Small intestine (tissue), 7 donors: Measurements from ENCODE around the gene NCLN. TPM values are rescaled to one million over a fixed set of nuclear protein-coding genes. Genes with fewer than 3 reads are reported as not detected.
"Not testable (repeated sequence)": the region's sequence is repeated elsewhere in the genome, so short reads cannot be mapped to it uniquely, and the experiment has no call there.

Source experiments
- DNase-seq, 2 donors: peaks; one replicate each; pipeline versions ENCODE4 v3.0.0 to v3.0.0-alpha.2; 2013
- FAIRE-seq: peaks from 2 replicates; lab custom pipeline; 2012; peaks lifted over from hg19 to GRCh38; lab: Jason Lieb, UNC
- H3K27ac ChIP-seq, 3 donors: one replicate each; pipeline ENCODE4 v1.5.1; 2013; ENCODE audit warnings: low read length in 2 of 3, mild to moderate bottlenecking in 2 of 3, control low read depth in 1 of 3, inconsistent platforms in 1 of 3, low read depth in 1 of 3, moderate library complexity in 1 of 3
- H3K27me3 ChIP-seq, 3 donors: one replicate each; pipeline ENCODE4 v1.6.1; 2013; ENCODE audit warnings: low read length in 3 of 3, inconsistent platforms in 1 of 3; ENCODE audit not compliant: control insufficient read depth in 3 of 3, insufficient read depth in 3 of 3
- H3K36me3 ChIP-seq, 3 donors: one replicate each; pipeline ENCODE4 v1.6.1; 2013; ENCODE audit warnings: low read length in 3 of 3, inconsistent platforms in 1 of 3, low read depth in 1 of 3, mild to moderate bottlenecking in 1 of 3, moderate library complexity in 1 of 3; ENCODE audit not compliant: control insufficient read depth in 3 of 3, insufficient read depth in 2 of 3
- H3K4me1 ChIP-seq, 3 donors: one replicate each; pipeline ENCODE4 v1.6.1; 2013; ENCODE audit warnings: low read length in 2 of 3, inconsistent platforms in 1 of 3, low read depth in 1 of 3, mild to moderate bottlenecking in 1 of 3, moderate library complexity in 1 of 3; ENCODE audit not compliant: control insufficient read depth in 3 of 3, insufficient read depth in 2 of 3
- H3K4me3 ChIP-seq, 3 donors: one replicate each; pipeline ENCODE4 v1.5.1; 2013; ENCODE audit warnings: low read length in 3 of 3, control low read depth in 1 of 3, inconsistent platforms in 1 of 3, low read depth in 1 of 3, mild to moderate bottlenecking in 1 of 3, moderate library complexity in 1 of 3
- H3K9me3 ChIP-seq, 2 donors: one replicate each; pipeline ENCODE4 v1.6.1; 2013; ENCODE audit warnings: low read depth in 1 of 2, low read length in 1 of 2; ENCODE audit not compliant: control insufficient read depth in 2 of 2, insufficient read depth in 1 of 2
- WGBS, 3 donors: extraction: QIAGEN DNeasy Blood & Tissue Kit; methylation state at CpG; one replicate each; pipeline ENCODE4 v1.1.7; 2013; 5-methylcytosine and 5-hydroxymethylcytosine counted together
- polyA plus RNA-seq, 4 donors: library from polyadenylated mRNA; stranded (reverse) in 3 of 4; unstranded in 1 of 4; fragments of 200-250 nt in 3 of 4; fragments of 120-200 nt in 1 of 4; gene quantifications; one replicate each; pipeline versions ENCODE4 v1.2.1 to v1.2.3, GENCODE V29; 2013
- donor health status: healthy with polysubstance abuse.
- donor health status: control.
- donor health status: control.
- donor health status: Bipolar disorder and iron deficiency.
- donor health status: healthy.

The NCLN gene
- polyA plus RNA-seq, 4 donors: 37.9 to 217 (median 112) TPM

DNA sequence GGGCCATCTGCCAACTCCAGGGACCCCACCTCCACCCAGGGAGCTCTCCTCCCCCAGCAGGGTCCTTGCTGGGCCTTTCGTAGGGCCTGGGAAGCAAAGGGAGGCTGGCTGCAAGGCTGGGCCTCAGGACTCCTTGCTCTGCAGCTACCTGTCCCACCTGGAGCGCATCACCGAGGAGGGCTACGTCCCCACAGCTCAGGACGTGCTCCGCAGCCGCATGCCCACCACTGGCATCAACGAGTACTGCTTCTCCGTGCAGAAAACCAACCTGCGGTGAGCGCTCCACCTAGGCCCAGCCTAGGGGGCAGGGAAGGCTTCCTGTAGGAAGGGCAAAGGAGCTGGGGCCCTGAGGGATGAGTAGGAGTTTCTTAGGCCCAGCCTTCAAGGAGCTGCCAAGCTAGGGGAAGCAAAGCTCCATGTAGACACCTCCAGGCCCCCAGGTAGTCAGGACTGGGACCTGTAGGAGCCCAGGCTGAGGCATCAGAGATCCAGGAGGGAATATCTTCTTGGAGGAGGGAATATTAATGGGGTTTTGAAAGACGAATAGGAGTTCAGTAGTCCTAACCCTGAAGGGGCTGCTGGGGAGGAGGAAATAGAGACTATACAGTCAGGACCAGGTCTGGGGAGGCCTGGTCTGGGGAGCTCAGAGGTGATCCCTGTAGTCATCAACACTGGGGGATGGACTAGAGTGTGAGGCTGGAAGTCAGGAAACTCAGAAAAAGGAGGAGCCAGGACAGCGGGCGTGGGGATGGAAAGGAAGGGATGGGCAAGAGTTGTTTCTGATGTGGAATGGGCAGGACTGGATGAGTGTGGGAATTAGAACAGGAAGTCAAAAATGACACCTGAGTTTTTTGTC, 33.9 kb upstream of the NCLN start:
- Histone ChIP-seq H3K4me3 (no peak overlapping the region), H3K27me3 (peaks cover 0 to 5% (median 0%) of the 10 kb centered on the region in 3 donors), H3K36me3 (no peaks in the 10 kb centered on the region), H3K4me1 (no peaks in the 10 kb centered on the region), H3K9me3 (peaks cover 0 to 4% of the 10 kb centered on the region in 2 donors), H3K27ac (no peak overlapping the region)
- FAIRE-seq: no peak
- no peak for DNase-seq
- 73 to 81% (median 81%) methylated on average over 13 to 14 of the region's 14 CpGs for WGBS, 3 donors

- FAIRE-seq (no peak), DNase-seq (no peak)
- H3K36me3 ChIP-seq: no peaks in the 10 kb centered on the region
- H3K4me3 ChIP-seq: no peak overlapping the region
- no peak overlapping the region for H3K27ac ChIP-seq
- H3K27me3 ChIP-seq: peaks cover 0 to 5% (median 0%) of the 10 kb centered on the region in 3 donors
- 85 to 95% (median 92%) methylated on average over 3 of the region's 3 CpGs for WGBS, 3 donors
- no peaks in the 10 kb centered on the region for H3K4me1 ChIP-seq
- peaks cover 0 to 4% of the 10 kb centered on the region in 2 donors for H3K9me3 ChIP-seq
Observed at GRCh38 chr19:3152419-3152780, 33.3 kb upstream of the NCLN start.

DNA sequence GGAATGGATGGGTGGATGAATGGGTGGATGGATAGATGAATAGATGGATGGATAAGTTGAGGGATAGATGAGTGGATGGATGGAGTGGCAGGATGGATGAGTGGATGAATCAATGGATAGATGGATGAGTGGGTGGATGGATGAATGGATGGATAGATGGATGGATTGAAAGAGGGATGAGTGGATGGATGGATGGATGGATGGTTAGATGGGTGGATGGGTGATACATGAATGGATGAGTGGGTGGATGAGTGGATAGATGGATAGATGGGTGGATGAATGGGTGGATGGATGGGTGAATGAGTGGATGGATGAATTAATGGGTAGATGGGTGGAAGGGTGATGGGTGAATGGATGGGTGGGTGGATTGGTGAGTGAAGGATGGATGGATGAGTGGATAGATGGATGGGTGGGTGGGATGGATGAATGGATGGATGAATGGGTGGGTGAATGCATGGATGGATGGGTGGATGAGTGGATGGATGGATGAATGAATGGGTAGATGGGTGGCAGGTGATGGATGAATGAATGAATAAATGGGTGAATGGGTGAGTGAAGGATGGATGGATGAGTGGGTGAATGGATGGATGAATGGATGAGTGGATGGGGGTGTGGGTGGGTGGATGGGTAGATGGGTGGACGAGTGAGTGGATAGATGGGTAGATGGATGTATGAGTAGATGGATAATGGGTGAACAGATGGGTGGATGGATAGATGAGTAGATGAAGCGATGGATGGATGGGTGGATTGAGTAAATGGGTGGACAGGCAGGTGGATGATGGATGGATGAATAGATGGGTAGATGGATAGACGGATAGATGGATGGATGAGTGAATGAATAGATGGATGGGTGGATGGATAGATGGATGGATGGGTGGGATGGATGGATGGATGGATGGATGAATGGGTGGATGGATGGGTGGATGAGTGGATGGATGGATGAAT, 32.2 kb upstream of the NCLN start:
- Histone ChIP-seq H3K27ac (no peak overlapping the region), H3K4me1 (no peaks in the 10 kb centered on the region), H3K27me3 (peaks cover 0 to 5% (median 0%) of the 10 kb centered on the region in 3 donors), H3K4me3 (no peak overlapping the region), H3K36me3 (no peaks in the 10 kb centered on the region), H3K9me3 (peaks cover 0 to 4% of the 10 kb centered on the region in 2 donors)
- no peak for DNase-seq
- WGBS, 3 donors: 86 to 90% (median 88%) methylated on average over 3 of the region's 3 CpGs
- FAIRE-seq: no peak

- 93 to 95% (median 94%) methylated on average over 3 of the region's 3 CpGs for WGBS, 3 donors
- not testable (repeated sequence) for H3K4me1 ChIP-seq, H3K9me3 ChIP-seq, H3K36me3 ChIP-seq, H3K4me3 ChIP-seq, FAIRE-seq, DNase-seq, H3K27me3 ChIP-seq
- H3K27ac ChIP-seq: peak overlapping the region in 1 of 3 donors; percentile 81
Observed at GRCh38 chr19:3154447-3154846, 31.3 kb upstream of the NCLN start.

DNA sequence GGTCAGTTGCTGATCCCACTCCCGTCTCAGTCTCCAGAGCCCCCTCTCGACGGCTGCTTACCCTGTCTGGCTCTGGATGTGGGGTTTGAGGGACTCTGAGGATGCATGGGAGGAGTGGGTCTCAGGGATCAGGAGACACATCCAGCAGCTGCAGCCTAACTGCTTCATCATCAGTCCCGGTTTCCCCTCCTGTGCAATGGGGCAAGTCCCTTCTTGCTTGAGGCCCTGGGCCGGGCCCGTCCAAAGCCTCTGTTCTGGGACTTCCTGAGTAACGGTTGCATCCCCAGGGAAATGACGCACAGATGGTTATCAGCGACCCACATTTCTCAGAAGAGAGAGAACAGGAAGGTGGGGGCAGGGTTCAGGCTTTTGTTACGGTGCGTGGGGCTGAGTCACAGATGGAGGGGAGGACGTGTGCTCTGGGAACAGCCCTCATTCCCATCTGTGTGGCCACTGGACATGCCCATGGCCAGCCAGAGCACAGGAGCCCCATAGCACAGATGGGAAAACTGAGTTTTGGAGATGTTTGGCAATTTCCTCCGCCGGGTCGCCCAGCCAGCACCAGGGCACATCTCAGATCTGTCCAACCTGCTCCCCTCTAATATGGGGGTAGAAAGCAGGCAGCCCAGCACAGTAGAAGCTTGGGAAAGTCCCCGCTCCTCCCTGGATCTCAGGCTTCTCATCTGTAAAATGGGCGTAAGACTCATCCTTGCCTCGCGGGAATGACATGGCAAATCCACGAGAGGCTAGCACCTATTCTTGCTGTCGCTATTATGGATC, 30.6 kb upstream of the NCLN start:
- Histone ChIP-seq H3K36me3 (no peaks in the 10 kb centered on the region), H3K4me1 (no peaks in the 10 kb centered on the region), H3K4me3 (no peak overlapping the region), H3K27ac (peak overlapping the region in 1 of 3 donors; percentile 81), H3K27me3 (no peaks in the 10 kb centered on the region), H3K9me3 (peaks cover 0 to 4% of the 10 kb centered on the region in 2 donors)
- DNase-seq (peak in 1 of 2 donors; percentile 57), FAIRE-seq (no peak)
- WGBS, 3 donors: 54 to 55% (median 54%) methylated on average over 21 of the region's 21 CpGs

- DNase-seq (no peak), FAIRE-seq (no peak)
- Histone ChIP-seq H3K27ac (no peak overlapping the region), H3K4me1 (no peaks in the 10 kb centered on the region), H3K9me3 (no peaks in the 10 kb centered on the region), H3K36me3 (no peaks in the 10 kb centered on the region), H3K27me3 (no peaks in the 10 kb centered on the region), H3K4me3 (no peak overlapping the region)
- WGBS, 3 donors: 53 to 78% (median 66%) methylated on average over 23 of the region's 23 CpGs
Observed at GRCh38 chr19:3157096-3157845, 28.5 kb upstream of the NCLN start.

DNA sequence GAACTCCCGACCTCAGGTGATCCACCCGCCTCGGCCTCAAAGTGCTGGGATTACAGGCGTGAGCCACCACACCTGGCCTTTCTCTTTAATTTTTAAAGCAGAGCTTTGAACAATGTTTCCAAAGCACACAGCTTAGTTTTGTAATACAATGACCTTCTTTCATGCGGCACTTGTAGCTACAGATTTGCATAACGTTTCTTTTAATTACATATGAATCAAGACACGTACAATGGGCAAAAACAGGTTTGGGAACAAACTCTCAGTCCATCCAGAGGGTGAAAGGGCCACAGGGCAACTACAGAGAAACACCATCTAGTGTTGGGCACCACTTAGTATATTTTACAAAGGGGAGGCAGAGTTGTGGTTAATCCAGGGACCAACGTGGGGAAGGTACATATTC, 26.2 kb upstream of the NCLN start:
- H3K27ac ChIP-seq: no peak overlapping the region
- FAIRE-seq (no peak), DNase-seq (no peak)
- 50 to 72% (median 56%) methylated on average over 8 of the region's 8 CpGs for WGBS, 3 donors
- no peaks in the 10 kb centered on the region for H3K9me3 ChIP-seq
- H3K27me3 ChIP-seq: no peaks in the 10 kb centered on the region
- H3K36me3 ChIP-seq: no peaks in the 10 kb centered on the region
- no peak overlapping the region for H3K4me3 ChIP-seq
- no peaks in the 10 kb centered on the region for H3K4me1 ChIP-seq
